Astrocyte (in vitro differentiated cells and primary cell): ENCODE results near the gene SLC39A10.

Experiments used
- EZH2 ChIP-seq: IDR thresholded peaks from 2 replicates; pipeline ENCODE4 v1.6.1; 2012; ENCODE audit warnings: mild to moderate bottlenecking, low read length, inconsistent platforms; ENCODE audit not compliant: insufficient read depth
- TF ChIP-seq, protein P1 (sequence below): IDR thresholded peaks from 2 replicates; pipeline ENCODE4 v1.5.1; 2011; ENCODE audit warnings: low read depth, mild to moderate bottlenecking, inconsistent platforms, low read length, moderate library complexity; ENCODE audit not compliant: insufficient read depth

DNA sequence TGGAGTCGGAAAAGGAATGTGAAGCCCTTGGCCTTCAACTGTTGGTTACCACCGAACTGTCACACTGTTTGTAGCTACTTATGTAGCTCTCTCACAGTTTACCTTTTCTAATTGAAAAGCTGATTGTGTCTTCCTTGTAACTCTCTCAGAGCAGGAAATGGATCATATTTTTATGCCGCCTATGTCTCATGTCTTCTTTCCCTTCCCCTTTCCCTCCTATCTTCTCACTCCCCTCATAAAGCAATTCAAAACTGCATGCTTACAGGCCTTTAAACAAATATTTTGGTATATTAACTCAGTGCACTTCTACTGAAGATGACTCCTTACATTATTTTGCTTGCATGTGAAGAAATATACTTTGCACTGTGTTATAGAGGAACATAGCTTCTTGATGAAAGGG lies 6.0 kb downstream of the SLC39A10 start:
- no peak for TF ChIP-seq EZH2
- TF ChIP-seq, protein P1, sequence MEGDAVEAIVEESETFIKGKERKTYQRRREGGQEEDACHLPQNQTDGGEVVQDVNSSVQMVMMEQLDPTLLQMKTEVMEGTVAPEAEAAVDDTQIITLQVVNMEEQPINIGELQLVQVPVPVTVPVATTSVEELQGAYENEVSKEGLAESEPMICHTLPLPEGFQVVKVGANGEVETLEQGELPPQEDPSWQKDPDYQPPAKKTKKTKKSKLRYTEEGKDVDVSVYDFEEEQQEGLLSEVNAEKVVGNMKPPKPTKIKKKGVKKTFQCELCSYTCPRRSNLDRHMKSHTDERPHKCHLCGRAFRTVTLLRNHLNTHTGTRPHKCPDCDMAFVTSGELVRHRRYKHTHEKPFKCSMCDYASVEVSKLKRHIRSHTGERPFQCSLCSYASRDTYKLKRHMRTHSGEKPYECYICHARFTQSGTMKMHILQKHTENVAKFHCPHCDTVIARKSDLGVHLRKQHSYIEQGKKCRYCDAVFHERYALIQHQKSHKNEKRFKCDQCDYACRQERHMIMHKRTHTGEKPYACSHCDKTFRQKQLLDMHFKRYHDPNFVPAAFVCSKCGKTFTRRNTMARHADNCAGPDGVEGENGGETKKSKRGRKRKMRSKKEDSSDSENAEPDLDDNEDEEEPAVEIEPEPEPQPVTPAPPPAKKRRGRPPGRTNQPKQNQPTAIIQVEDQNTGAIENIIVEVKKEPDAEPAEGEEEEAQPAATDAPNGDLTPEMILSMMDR = no peak
